NCI-H1694 (cell line): ENCODE data around the gene SCFD2.

Experiments
- DNase-seq: peaks from one replicate; lab custom pipeline; 2025; lab: John Stamatoyannopoulos, UW

Gene SCFD2

DNA sequence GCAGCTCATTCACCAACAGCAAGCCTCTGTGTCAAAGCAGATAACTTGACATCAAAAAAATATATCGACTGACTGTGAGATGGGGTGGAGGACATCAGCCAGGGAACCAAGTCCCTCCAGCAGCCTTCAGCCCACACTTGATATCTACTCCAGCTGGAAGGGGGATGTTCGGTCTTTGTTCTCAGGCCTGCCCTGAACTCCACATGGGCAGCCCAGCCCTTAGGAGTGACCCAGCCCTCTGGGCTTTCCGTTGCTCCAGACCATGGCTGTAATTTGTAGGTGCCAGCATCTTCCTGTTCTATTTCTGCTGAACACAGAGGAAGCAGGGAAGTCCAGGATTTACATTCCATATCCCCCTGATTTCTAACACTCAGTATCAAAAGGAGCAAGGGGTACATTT, 486.4 kb downstream of the SCFD2 start:
- no peak for DNase-seq

DNA sequence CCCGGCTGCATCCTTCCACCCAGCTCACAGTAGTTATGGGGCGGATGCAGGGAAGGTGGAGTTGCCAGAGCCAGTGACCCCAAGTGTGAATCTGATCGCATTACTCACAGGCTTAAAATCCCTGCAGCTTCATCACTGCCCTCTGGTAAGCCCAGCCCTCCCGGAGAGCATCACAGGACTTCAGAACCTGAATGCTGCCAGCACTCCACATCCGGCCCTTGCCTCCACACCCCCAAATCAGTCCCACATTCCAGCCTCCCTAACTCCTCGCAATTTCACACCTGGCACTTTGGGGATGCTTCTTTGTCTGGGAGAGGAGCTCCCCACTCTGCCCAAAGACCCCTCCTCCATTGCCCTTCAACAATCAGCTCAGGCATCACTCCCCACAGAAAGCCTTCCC, 488.2 kb downstream of the SCFD2 start:
- DNase-seq, result no peak

DNA sequence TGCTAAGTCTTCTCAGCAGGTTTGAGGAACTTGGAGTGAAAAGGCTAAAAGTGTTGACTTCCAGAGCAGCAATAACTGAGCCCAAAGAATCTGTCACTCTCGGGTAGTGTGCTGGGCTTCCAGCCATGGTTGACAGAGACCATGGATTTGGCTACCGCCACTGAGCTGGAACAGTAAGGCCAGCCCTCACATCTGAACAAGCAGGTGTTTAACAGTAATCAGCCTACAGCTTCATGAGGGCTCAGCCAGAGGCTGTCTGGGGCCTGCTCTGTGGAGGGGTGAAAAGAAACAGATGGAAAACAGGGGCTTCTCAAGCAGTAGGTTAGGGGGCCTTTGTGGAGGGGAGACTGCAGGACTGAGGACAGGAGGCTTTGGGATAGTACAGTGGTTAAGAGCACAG, 488.8 kb downstream of the SCFD2 start:
- DNase-seq, result peak; percentile 38

DNA sequence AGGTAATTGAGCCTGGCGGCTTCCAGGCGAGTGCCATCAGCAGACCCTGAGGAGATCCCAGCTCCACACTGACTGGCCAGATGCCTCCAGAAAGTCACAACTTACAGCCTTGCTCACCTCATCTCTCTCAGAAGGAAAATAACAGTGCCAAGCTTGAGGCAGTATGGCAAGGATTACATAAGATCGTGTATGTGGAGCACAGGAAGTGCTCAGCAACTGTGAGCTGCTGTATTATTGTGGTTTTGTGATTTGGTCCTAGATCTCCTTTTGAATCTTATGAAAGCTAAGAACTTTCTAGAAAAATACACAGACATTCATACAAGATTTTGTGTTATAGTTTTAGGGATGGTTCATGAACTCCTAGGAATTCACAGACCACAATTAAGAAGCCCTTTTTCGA, 489.8 kb downstream of the SCFD2 start:
- DNase-seq, result no peak

DNA sequence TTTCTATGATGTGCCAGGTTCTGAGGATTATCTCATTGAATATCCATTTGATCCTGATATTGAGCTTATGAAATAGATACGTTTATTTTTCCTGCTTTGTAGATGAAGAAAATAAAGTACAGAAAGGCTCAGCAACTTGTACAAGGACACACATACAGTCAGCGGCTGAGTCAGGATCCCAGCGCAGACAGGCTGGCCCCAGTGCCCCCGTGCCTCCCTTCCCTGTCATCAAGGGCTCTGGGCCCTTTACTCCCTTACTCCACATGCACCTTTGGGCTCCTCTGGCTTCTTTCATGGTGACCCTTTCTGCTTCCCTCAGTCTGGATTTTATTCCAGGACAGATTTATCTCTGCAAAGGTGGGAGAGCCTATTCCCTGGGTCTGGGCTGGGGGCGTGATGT, 490.9 kb downstream of the SCFD2 start:
- no peak for DNase-seq

DNA sequence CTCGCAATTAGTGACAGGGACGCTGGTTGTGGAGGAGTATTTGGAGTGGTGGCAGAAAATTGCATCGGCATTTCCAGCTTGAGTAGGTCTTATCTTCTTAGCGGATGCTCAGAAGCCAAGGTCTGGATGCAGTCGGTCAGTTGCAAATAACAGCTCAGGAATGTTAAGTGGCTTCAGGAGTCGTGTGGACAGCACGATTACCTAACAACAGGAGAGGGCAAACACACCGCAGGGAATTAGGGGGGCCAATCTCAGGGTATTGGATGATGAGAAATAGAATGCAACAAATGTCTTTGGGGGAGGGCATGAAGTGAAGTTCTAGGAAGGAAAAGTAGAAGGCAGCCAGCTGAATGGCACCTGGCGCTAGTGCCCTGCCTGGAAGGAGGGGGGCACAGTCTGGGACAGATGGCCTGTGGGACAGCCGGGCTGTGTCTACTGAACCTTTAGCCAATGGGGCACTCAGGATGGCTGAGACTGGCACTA, 492.0 kb downstream of the SCFD2 start:
- no peak for DNase-seq

DNA sequence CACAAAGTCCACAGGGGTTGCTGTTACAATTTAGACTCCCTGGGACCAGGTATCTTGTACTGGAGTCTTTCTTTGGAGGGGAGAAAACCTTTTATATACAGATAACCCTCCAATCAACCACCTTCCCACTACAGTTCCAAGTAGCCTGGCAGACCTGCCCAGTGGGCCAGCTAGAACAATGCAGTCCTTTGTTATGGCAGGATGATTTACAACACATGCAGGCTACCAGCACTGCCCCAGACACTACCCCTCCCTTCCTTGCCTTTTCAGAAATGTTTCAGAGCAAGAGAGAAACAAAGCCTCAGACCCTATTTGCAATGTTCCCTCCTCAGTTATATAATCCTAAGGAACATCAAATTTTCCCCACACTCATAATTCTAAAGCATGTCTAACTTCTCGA, 492.7 kb downstream of the SCFD2 start:
- DNase-seq, result no peak

DNA sequence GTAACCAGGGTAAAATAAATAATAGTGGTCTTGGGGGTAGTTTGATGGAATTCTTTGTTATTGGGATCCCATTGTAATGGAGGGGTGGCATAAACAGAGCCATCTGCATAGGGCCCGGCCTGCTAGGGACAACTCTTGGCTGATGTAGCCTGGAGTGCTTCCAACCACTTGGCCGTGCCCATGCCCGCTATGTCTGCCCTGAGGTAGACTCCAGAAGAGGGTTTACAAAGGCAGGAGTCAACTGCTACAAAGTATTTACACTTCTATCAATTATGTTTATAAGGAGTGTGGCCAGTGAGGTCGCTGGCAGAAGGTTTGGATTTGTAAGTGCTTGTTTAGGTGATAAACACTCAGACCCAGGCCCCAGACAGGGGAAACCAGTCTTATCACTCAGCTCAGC, 495.6 kb downstream of the SCFD2 start:
- no peak for DNase-seq

DNA sequence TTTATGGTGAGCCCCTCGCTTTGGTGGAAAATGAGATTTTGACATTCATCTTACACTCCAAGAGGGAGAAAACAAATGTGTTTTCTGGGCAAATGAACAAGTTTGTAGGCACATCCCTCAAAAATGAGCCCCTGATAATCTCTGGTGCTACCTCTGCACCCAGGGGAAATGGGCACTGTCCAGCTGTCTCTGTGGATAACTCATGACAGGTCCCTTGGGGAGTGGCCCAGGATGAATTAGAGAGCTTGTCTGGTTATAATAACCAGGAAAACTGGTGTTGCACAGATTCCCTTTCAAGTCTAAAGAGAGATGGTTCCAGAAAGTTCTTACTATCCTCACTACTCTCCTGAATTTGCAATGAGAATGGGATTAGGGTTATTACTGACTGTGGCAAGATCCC, 496.2 kb downstream of the SCFD2 start:
- no peak for DNase-seq

DNA sequence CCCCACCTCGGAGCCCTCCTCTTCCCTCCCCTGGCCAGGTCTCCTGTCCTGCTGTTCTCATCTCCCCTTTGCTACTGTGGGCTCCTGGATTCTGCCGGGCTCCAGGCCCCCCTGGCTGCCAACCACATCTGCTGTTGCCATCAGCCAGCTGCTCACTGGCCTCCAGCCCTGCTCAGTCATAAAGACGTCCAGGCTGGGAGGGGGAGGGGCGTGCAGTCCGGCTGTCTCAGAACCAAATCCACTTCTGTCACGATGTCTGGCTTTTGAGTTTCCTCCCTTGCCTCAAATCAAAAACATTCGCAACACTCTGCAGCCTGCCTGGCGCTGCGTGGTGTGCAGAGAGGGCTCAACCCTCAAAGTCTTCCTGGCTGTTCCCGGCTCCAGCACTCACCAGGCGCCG, 496.7 kb downstream of the SCFD2 start:
- peak; percentile 69 for DNase-seq

DNA sequence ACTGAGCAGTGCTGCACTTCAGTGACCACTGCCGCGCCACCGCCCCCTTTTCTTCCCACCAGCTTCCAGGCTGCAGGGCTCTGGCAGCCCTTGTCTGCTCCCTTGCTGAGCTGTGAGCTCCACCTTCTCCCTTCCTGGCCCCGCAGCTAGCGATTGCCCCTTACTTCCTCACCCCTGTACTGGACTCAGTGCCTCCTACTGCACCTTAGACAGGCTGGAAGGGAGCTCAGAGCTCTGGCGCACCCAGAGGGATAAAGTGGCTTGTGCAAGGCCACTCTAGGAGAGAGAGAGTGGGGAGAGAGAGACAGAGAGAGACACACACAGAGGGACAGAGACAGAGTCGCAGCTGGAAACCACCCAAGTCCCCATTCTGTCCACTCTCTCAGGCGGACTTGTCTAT, 497.7 kb downstream of the SCFD2 start:
- DNase-seq, result no peak

DNA sequence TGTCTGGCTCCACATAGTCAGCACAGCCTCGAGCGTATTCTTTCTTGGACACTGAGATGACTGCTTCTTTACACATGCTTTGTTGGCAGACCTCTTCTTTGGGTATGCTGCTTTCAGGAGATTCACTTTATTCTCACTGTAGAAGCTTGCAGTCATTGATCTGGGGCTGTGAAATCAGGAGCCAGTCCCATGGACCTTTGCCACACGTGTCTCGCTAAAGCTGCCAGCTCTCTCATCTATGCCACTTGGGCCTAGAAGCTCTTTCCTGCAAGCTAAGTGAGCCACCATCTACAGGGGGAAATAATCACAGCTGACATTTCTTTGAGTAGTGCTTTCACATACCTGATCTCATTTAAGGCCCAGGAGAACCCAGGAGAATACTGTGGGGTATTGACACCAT, 498.7 kb downstream of the SCFD2 start:
- no peak for DNase-seq

DNA sequence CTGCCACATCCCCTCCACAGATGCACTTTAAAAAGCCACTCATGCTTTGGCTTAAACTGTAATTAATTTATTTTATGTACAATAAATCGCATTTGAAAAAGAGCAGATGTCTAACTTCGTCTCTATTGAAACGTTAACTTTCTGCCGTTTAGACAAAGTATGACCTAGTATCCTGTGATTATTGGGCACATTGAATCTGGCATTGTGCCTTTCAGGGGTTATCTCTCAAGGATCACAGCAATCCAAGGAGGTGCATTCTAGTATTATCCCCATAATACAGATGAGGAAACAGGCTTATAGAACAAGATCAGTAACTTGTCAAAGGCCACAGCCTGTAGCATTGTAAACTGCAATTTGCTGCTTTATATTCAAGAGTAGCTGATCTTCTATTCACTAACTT, 499.1 kb downstream of the SCFD2 start:
- no peak for DNase-seq

DNA sequence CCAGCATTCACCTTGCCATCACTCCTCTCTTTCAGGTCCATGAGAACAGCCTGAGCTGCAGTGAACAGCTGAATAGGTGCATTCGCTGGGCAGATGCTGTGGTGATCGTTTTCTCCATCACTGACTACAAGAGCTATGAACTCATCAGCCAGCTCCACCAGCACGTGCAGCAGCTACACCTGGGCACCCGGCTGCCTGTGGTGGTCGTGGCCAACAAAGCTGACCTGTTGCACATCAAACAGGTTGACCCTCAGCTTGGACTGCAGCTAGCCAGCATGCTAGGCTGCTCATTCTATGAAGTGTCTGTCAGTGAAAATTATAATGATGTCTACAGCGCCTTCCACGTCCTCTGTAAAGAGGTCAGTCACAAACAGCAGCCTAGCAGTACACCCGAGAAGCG, 500.6 kb downstream of the SCFD2 start:
- DNase-seq, result peak; percentile 46

DNA sequence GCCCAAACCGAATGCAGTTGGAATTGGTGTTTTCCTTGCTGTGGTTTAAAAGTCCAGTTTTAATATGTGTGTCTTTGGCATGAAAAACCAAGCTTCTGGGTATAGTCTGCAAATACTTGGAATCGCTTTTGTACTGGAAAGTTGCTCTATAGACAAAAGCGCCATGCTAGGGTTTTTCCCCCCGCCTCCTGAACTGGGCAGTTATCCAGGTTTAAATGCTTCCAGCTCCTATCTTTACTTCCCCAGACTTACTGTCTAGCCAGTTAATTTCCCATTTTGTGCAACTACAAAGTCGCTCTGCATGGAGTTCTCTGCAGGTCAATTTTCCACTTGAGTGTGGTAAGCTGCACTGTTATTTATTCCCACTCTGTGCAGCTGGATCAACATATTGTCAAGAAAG, 501.1 kb downstream of the SCFD2 start:
- DNase-seq, result peak; percentile 22

DNA sequence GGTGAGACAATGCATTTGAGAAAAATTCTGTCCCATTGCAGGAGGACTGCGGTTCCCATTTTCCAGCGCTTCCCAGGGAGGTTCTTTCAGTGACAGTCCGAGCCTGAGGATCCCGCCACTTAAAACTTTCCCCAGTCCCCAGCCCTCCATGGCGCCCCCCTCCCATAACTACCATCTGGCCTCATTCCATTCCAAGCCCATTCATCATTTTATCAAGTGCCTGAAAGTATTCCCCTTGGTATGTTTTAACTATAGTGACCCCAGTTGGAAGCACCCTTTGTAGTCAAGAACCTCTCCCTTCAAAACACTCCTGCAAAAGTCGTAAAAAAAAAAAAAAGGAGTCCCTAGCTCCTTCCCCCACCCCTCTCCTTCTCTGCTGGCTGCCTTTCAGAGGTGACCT, 502.5 kb downstream of the SCFD2 start:
- DNase-seq, result no peak

DNA sequence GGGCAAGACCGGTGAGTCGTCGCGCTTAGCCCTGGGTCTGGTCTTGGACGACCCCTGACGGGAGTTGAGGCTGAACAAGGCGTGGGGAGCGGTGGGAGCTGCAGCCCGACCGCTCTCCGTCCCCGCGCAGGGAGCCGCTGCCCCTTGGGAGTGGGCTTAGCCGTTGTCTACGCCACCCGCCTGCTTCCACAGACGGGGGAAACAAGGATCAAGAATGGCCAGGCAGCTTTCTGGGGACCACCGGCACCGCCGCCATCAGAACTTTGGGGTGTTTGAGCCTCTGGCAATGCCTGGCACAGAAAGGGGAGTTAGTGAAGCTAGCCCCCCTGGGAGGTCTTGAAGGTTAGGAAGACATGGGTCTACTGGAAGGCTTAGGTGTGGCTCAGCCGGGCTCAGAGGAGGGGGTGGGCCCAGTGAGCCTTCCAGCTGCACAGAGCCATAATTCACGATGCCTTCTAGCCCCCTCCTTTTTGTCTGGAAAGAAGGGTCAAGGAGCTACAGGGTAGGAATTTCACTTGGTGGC, 503.2 kb downstream of the SCFD2 start:
- no peak for DNase-seq

DNA sequence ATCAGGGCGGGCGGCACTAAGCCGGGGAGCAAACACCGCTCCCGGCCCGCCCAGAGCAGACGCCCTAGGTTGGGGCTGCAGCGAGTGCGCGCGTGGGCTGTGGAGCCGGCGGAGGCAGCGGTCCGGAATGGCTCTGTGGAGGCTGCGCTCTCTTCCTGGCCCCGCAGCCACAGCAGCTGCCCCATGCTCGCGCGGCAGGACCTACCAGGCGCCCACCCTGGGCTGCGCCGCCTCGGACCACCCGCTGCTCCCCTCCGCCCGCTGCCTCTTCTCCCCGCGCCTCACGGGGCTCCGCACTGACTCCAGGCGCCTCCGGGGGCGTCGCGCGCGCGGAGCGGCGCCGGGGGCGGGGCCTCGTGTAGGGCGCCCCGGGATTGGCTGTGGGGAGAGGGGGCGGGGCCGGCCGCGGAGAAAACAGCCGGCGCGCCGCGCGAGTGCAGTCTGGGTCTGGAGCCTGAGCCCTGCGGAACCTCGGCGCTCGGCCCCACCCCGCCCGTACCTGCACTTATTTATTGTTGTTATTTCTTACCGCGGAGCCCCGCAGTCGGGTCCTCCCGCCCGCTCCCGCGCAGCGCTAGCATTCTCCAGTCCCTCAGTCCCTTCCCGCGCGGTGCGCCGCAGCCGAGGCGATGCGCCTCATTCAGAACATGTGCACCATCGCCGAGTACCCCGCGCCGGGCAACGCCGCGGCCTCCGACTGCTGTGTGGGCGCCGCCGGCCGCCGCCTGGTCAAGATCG, 503.8 kb downstream of the SCFD2 start, which contains the start of gene RASL11B:
Gene RASL11B (plus strand): TSS at position 439 of the 738 bp plus-strand sequence. CDS start 191 bp downstream, at position 630.
- peak; percentile 52 for DNase-seq

DNA sequence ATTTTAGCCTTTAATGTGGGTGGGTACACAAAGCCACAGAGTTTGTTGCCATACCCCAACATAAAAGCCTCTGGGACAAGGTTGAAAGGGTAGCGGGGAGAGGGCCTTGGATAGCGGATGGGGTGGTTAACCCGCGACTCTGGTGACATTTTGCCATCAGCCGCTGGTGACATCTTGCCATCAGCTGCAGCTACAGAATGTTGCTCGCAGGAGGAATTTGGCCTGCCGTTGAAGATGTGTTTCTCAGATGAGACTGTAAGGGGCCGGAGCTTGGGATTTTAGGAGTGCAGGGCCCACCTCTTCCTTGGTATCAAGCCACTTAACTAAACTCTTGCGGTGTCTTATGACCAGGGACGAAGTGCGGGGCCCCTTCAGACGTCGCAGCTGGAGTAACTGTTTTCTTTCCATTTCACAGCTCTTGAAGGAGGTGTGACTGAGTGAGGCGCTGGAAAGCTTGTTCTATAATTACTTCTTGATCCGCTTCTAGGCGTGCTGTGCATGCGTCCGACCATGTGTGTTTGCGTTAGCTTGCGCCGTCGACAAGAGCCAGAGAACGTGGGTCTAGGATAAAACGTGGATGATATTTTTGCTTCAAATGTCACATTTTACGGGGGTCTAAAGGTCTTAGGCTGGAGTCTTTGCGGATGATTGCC, 504.6 kb downstream of the SCFD2 start:
- no peak for DNase-seq

DNA sequence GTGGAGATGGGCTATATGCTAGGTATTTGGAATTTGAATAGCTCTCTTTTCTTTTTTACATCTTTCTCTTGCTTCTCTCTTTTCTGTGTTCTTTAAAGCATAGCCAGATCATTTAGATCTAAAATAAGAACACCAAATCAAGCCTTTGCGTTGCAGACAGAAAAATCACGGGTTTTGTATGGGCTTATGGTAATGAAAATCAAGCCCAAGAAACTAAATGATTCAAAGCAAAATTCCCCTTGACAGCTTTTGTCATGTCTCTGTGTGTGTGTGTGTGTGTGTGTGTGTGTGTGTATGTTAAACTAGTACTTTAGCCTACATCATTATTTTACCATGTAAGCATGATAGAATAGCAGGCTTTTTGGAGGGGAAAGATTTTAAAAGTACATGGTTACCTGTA, 505.5 kb downstream of the SCFD2 start:
- no peak for DNase-seq

DNA sequence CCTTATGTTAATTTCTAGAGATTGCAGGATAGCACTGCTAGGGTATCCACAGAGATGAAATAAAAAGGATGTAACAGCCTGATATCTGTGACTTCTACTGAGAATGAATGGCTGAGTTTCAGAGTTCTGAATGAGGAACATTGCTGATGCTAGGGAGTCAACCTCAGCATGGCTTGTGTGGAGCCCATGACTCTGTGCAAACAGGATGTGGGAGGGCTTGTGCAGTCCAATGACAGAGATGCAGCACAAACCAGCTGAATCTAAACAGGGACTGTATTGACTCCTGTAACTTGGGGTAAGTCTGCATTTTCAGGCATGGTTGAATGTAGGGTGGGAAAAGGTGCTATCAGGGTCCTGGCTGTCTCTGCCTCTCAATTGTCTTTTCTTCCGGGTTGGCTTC, 509.1 kb downstream of the SCFD2 start:
- DNase-seq, result no peak

DNA sequence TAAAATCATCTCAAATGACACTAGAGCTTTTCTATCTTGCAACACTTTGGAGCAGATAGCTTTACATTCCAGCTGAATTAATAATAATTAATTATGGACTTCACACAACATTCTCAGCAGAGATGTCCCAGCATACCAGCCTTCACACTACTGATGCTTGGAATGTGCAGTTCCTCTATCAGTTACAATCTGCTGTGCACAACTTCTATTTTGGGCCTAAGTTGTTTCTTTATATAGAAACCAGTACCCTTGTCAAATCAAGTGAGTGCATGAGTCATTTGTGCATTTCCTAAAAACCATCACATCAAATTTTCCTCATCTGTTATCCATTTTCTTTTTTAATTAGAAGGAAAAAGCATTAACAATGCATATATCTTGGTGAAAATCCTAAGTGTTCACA, 512.5 kb downstream of the SCFD2 start:
- no peak for DNase-seq

DNA sequence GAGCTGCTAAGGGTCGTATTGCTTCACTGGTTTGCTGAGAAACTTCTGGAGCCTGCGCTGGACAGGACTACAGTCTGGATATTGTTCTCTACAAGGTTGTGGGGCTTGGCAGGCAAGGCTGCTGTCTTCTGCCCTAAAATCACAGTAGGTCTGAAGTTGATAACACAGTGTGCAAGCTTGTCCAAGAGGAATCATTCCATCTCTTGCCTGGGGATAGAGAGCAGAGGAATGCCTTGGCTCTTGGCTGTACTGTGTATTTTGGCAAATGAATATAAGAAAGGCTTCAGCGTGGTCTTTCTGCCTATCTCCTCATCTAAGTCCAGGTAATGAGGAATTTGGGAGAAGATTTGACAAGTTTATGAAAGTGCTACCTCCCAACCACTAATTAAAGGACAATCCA, 513.1 kb downstream of the SCFD2 start:
- no peak for DNase-seq

DNA sequence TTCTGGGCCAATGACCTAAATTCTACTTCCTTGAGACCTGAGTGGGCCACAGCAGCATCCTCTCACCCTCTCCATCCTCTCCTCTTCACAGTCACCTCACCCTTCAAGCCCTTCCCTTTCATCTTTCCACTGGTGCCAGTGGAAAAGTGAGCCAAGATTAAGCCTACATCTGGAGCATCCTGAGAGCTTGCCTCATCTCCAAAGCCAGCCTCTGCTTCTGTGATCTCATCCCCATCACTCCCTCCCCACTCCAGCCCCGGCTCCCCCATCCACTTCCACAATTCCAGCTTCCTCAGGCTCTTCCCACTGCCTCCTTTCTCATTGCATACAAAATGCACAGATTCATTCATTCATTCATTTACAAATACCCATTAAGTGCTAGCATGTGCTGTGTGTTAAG, 513.8 kb downstream of the SCFD2 start:
- no peak for DNase-seq
